Measurements from ENCODE around the gene ZNF639. TPM values are rescaled to one million over a fixed set of nuclear protein-coding genes. Genes with fewer than 3 reads are reported as not detected.
A peak's percentile ranks its signal among the peaks of the same experiment; 100 is the strongest.

The ZNF639 gene
- total and polyA plus RNA-seq, 10 of the 15 experiments (the other 5 are each of a cell fraction or from before 2014, with no cell fraction given) = 16.3 to 61.2 (median 35.3) TPM

GRCh38 chr3:179323197-179324110, 623 bp downstream of the ZNF639 start (continued):
- TF ChIP-seq RELB (IDR thresholded peaks at IDR 0.05; ENCODE audit: low read depth) (peak; percentile 38; the same call in 1 of the 2 replicates), ESRRA (IDR thresholded peaks at IDR 0.05; ENCODE audit: low read length) (peak; percentile 13; the same call in 1 of the 2 replicates), SIN3A (IDR thresholded peaks at IDR 0.05; ENCODE audit: low read depth, low read length) (peak; percentile 60; the same call in 1 of the 2 replicates), ZNF274 (IDR thresholded peaks at IDR 0.05; ENCODE audit: insufficient read depth, insufficient read length) (no peak), E2F8 (IDR thresholded peaks at IDR 0.05; ENCODE audit: low read depth, partially characterized antibody) (no peak), EGR1 (IDR thresholded peaks at IDR 0.05; ENCODE audit: borderline replicate concordance in 1 of 2, low read depth in 2 of 2, low read length in 2 of 2) (peak in 1 of 2 experiments; percentile 76; a peak in 2 of 3 replicates), ZBTB33 (IDR thresholded peaks at IDR 0.05) (no peak), SUZ12 (IDR thresholded peaks at IDR 0.05; ENCODE audit: unreplicated experiment) (no peak), CHD1 (IDR thresholded peaks at IDR 0.05; ENCODE audit: low read depth, low read length) (0 out of 2 replicates have a peak, but pooled peaks have one; percentile 41), NFIC (IDR thresholded peaks at IDR 0.05; ENCODE audit: low read depth, low read length) (0 out of 2 replicates have a peak, but pooled peaks have one; percentile 11), REST (IDR thresholded peaks at IDR 0.05; ENCODE audit: low read depth, low read length) (no peak), CREB1 (IDR thresholded peaks at IDR 0.05; ENCODE audit: low read depth) (no peak; the same call in 1 of the 2 replicates), NFYB (IDR thresholded peaks at IDR 0.05; ENCODE audit: insufficient read depth, low read depth, low read length) (no peak), JUNB (IDR thresholded peaks at IDR 0.05) (no peak), RELA (IDR thresholded peaks at IDR 0.05; ENCODE audit: borderline replicate concordance, partially characterized antibody) (no peak), POLR2A (IDR thresholded peaks at IDR 0.05; ENCODE audit: low read depth, low read length) (peak; percentile 27; the same call in 1 of the 2 replicates), MEF2A (IDR thresholded peaks at IDR 0.05; ENCODE audit: insufficient read depth, low read depth, low read length) (no peak)

Data from GM12878 (cell line).